ENCODE measurements around the gene SAP30BP.

The SAP30BP gene

GRCh38 chr17:75666959-75667790, at the start of gene SAP30BP, which contains the start of gene RECQL5:
SAP30BP (plus strand) TSS chr17:75667338; CDS start chr17:75667373, 35 bp downstream.
RECQL5 (minus strand) TSS chr17:75667154; CDS start chr17:75666557, 597 bp downstream.
- intact Hi-C loops (cut with DNase I) = no loop called here
- DNase-seq = peak; percentile 97 to 100 (median 99)

- DNase-seq = no peak
- intact Hi-C loops (cut with DNase I) = no loop called here
Measured at GRCh38 chr17:75617675-75618074, 49.5 kb upstream of the SAP30BP start.

- peak in 35 of 42 donors; percentile 30 to 72 (median 58) for DNase-seq
- intact Hi-C loops (cut with DNase I) = no loop called here
Measured at GRCh38 chr17:75619506-75620431, 47.4 kb upstream of the SAP30BP start.

DNA sequence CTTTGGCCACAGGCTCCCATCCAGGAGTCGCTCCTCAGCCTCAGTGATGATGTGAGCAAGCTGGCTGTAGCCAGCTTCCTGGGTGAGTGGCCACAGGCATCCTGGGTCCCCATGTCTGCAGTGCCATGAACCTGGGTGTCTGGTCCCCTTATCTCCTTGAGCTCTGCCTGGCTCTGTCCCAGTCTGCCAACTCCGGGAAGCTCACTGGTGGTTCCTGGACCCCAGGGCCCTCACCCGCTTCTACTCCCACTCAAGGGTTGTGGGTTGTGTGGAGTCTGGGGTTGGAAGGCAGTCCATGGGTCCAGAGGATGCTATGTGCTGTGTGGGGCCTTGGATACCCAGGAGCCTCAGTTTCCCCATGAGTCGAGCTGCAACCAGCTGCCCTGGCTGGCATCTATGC, 45.6 kb upstream of the SAP30BP start:
- DNase-seq = no peak
- intact Hi-C loops (cut with DNase I) = no loop called here

GRCh38 chr17:75622076-75622475, 45.1 kb upstream of the SAP30BP start:
- DNase-seq = no peak
- intact Hi-C loops (cut with DNase I) = no loop called here

GRCh38 chr17:75622771-75623273, 44.3 kb upstream of the SAP30BP start:
- intact Hi-C loops (cut with DNase I) = no loop called here
- no peak for DNase-seq

- no peak for DNase-seq
- intact Hi-C loops (cut with DNase I) = no loop called here
Measured at GRCh38 chr17:75623386-75623785, 43.8 kb upstream of the SAP30BP start.

GRCh38 chr17:75624021-75624420, 43.1 kb upstream of the SAP30BP start:
- intact Hi-C loops (cut with DNase I) = no loop called here
- no peak for DNase-seq

DNA sequence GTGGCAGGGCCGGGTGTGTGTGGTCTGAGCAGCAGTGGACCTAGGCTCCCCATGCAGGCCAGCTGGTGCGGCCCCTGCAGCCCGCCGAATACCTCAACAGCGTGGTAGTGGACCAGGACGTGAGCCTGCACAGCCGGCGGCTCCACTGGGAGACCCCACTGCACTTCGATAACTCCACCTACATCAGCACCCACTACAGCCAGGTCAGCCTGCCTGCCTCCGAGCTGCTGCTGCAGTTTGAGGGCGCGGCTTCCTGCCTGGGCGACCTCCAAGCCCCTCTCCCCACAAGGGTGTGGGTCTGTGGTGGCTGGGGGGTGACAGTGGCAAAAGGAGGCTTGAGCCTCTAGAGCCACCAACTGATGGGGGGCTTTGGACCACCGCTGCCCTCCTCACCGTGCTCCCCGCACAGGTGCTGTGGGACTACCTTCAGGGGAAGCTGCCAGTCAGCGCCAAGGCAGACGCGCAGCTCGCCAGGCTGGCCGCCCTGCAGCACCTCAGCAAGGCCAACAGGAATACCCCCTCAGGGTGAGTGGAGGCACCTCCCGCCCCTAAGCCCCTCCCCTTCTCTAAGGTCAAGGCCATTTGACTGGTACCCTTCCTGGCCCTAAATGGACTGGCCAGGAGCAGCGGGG, 42.3 kb upstream of the SAP30BP start:
- intact Hi-C loops (cut with DNase I) = no loop called here
- no peak for DNase-seq

- DNase-seq = peak in 36 of 42 donors; percentile 30 to 77 (median 58)
- intact Hi-C loops (cut with DNase I) = no loop called here
Measured at GRCh38 chr17:75625813-75626486, 41.2 kb upstream of the SAP30BP start.

- DNase-seq = no peak
- intact Hi-C loops (cut with DNase I) = no loop called here
Measured at GRCh38 chr17:75626496-75627038, 40.6 kb upstream of the SAP30BP start.

DNA sequence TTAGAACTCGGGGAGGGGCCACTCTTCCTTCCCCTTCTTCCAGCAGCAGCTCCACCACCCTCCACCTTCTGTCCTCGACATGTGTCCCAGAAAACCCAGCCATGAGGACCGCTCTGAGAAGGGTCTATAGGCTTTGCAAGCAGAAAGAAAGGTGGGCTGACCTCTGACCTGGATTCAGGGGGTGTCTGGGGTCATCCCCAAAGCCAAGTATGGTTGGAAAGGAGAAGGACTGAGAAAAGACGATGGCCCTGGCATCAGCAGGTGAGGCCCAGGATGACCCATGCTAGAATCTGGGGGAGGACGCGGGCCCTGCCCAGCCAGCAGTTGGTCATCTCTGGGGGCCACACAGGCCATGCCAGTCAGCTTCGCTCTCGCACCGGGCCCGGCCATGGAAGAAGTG, 40.0 kb upstream of the SAP30BP start:
- intact Hi-C loops (cut with DNase I) = no loop called here
- DNase-seq = no peak

GRCh38 chr17:75628425-75628824, 38.7 kb upstream of the SAP30BP start:
- no peak for DNase-seq
- intact Hi-C loops (cut with DNase I) = no loop called here

DNA sequence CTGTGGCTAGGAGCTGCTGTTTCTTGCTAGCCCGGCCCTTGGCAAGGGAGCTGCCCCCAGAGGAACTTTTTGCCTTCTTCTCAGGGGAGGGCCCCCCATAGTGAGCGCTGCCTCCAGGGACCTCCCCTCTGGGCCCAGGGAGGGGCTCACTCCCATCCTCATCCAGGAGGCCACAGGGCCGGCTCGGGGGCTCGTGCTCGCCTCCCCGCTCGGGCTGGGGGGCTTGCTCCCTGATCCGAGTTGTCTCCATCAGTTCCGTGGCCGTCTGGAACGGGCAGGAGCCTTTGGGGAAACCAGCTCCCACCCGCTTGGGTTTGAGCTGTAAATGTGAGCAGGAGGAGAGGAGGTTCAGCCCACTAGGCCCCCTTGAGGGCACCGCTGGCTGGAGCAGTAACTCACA, 38.0 kb upstream of the SAP30BP start:
- DNase-seq = no peak
- intact Hi-C loops (cut with DNase I) = no loop called here

GRCh38 chr17:75630071-75630917, 36.8 kb upstream of the SAP30BP start:
- intact Hi-C loops (cut with DNase I) = no loop called here

GRCh38 chr17:75631353-75631752, 35.8 kb upstream of the SAP30BP start:
- no peak for DNase-seq
- intact Hi-C loops (cut with DNase I) = no loop called here

More at GRCh38 chr17:75630071-75630917, 36.8 kb upstream of the SAP30BP start:
- DNase-seq = no peak

GRCh38 chr17:75632428-75632827, 34.7 kb upstream of the SAP30BP start:
- no peak for DNase-seq
- intact Hi-C loops (cut with DNase I) = no loop called here
